RWPE2 (cell line): Measurements from ENCODE around the gene MARF1.

Experiments used
- ATAC-seq: fragments of 200-7000 bp; cut with Tn5 transposase; 3 replicates; pipeline ENCODE4 v1.9.1; 2021; ENCODE audit warnings: low read depth
- DNase-seq: peaks from one replicate; pipeline ENCODE4 v3.0.0-alpha.2; 2020; ENCODE audit warnings: low spot score
- H3K27ac ChIP-seq: fragments of 450-650 bp; 2 replicates; pipeline ENCODE4 v1.5.1; 2017; ENCODE audit warnings: mild to moderate bottlenecking; ENCODE audit not compliant: poor library complexity, severe bottlenecking
- H3K27me3 ChIP-seq: fragments of 250-450 bp; sonication (Bioruptor Pico); 2 replicates; pipeline ENCODE4 v1.5.1; 2021; ENCODE audit warnings: mild to moderate bottlenecking, moderate library complexity; ENCODE audit not compliant: insufficient read depth, poor library complexity, severe bottlenecking
- H3K36me3 ChIP-seq: fragments of 250-450 bp; sonication (Bioruptor Pico); 2 replicates; pipeline ENCODE4 v1.5.1; 2020; ENCODE audit warnings: low read depth, mild to moderate bottlenecking, moderate library complexity
- H3K4me1 ChIP-seq: fragments of 250-450 bp; sonication (Bioruptor Pico); 2 replicates; pipeline ENCODE4 v1.5.1; 2021; ENCODE audit warnings: mild to moderate bottlenecking, moderate library complexity; ENCODE audit not compliant: insufficient read depth, poor library complexity, severe bottlenecking
- H3K4me3 ChIP-seq: fragments of 250-450 bp; sonication (Bioruptor Pico); 2 replicates; pipeline ENCODE4 v1.5.1; 2021; ENCODE audit warnings: mild to moderate bottlenecking, moderate library complexity; ENCODE audit not compliant: severe bottlenecking
- H3K9me3 ChIP-seq: fragments of 250-450 bp; sonication (Bioruptor Pico); 2 replicates; pipeline ENCODE4 v1.5.1; 2021; ENCODE audit warnings: mild to moderate bottlenecking, moderate library complexity; ENCODE audit not compliant: severe bottlenecking
- CTCF ChIP-seq: fragments of 450-650 bp; IDR thresholded peaks from one replicate; pipeline ENCODE4 v1.5.1; 2017; ENCODE audit warnings: mild to moderate bottlenecking, moderate library complexity; ENCODE audit not compliant: poor library complexity, severe bottlenecking

MARF1 gene

GRCh38 chr16:15641753-15642556 lies 999 bp downstream of the MARF1 start:
- peaks cover 30% of the 10 kb centered on the region for H3K36me3 ChIP-seq
- H3K4me3 ChIP-seq: peak overlapping the region; percentile 73
- TF ChIP-seq CTCF: no peak
- no peaks in the 10 kb centered on the region for H3K9me3 ChIP-seq
- H3K27ac ChIP-seq: peak overlapping the region; percentile 99
- peaks cover 15% of the 10 kb centered on the region for H3K4me1 ChIP-seq
- DNase-seq (no peak), ATAC-seq (no peak)
- no peaks in the 10 kb centered on the region for H3K27me3 ChIP-seq

- no peak for TF ChIP-seq CTCF
Measured at GRCh38 chr16:15640966-15641365, 2.0 kb downstream of the MARF1 start.

GRCh38 chr16:15639061-15639568 lies 3.8 kb downstream of the MARF1 start:
- Histone ChIP-seq H3K9me3 (no peaks in the 10 kb centered on the region), H3K4me1 (no peaks in the 10 kb centered on the region), H3K36me3 (peaks cover 55% of the 10 kb centered on the region), H3K27ac (no peak overlapping the region), H3K27me3 (no peaks in the 10 kb centered on the region), H3K4me3 (no peak overlapping the region)
- ATAC-seq (no peak), DNase-seq (no peak)
- no peak for TF ChIP-seq CTCF

More at GRCh38 chr16:15640966-15641365, 2.0 kb downstream of the MARF1 start:
- Histone ChIP-seq H3K27me3 (no peaks in the 10 kb centered on the region), H3K4me1 (peaks cover 15% of the 10 kb centered on the region), H3K36me3 (peaks cover 37% of the 10 kb centered on the region), H3K27ac (peak overlapping the region; percentile 99), H3K9me3 (no peaks in the 10 kb centered on the region), H3K4me3 (no peak overlapping the region)
- ATAC-seq (no peak), DNase-seq (no peak)

- no peak overlapping the region for H3K4me3 ChIP-seq
- no peaks in the 10 kb centered on the region for H3K4me1 ChIP-seq
- H3K27me3 ChIP-seq: no peaks in the 10 kb centered on the region
- H3K9me3 ChIP-seq: no peaks in the 10 kb centered on the region
- DNase-seq (no peak), ATAC-seq (no peak)
- H3K36me3 ChIP-seq: peaks cover 79% of the 10 kb centered on the region
- no peak overlapping the region for H3K27ac ChIP-seq
- TF ChIP-seq CTCF: no peak
Measured at GRCh38 chr16:15636392-15636873, 6.5 kb downstream of the MARF1 start.

- H3K27ac ChIP-seq: no peak overlapping the region
Measured at GRCh38 chr16:15635926-15636325, 7.0 kb downstream of the MARF1 start.

More at GRCh38 chr16:15635926-15636325, 7.0 kb downstream of the MARF1 start:
- H3K36me3 ChIP-seq: peaks cover 84% of the 10 kb centered on the region
- no peaks in the 10 kb centered on the region for H3K9me3 ChIP-seq
- H3K4me3 ChIP-seq: no peak overlapping the region
- H3K4me1 ChIP-seq: no peaks in the 10 kb centered on the region
- DNase-seq (no peak), ATAC-seq (no peak)
- H3K27me3 ChIP-seq: no peaks in the 10 kb centered on the region
- no peak for TF ChIP-seq CTCF
